Pulmonary artery endothelial cell (primary cell): ENCODE results near the gene C2orf42. TPM values are rescaled to one million over a fixed set of nuclear protein-coding genes. Genes with fewer than 3 reads are reported as not detected.
"Not testable (repeated sequence)": the region's sequence is repeated elsewhere in the genome, so short reads cannot be mapped to it uniquely, and the experiment has no call there.

Source experiments
- DNase-seq: peaks from one replicate; pipeline ENCODE4 v3.0.0-alpha.2; 2011; ENCODE audit warnings: low read depth, low spot score
- total RNA-seq: library from RNA; depleted of rRNA; stranded (reverse); fragments of >200 nt; gene quantifications from 2 replicates; pipeline ENCODE4 v1.2.3, GENCODE V29; 2014

The C2orf42 gene
- total RNA-seq, 1 donor from 2014 or later: 10.4 TPM

- DNase-seq: no peak
Measured at GRCh38 chr2:70173520-70173919, 17.3 kb downstream of the C2orf42 start.

GRCh38 chr2:70169654-70170245 lies 21.1 kb downstream of the C2orf42 start:
- not testable (repeated sequence) for DNase-seq

GRCh38 chr2:70161069-70161534 lies 29.7 kb downstream of the C2orf42 start:
- DNase-seq: no peak

GRCh38 chr2:70160545-70160944 lies 30.3 kb downstream of the C2orf42 start:
- no peak for DNase-seq

GRCh38 chr2:70149130-70149686 lies 41.6 kb downstream of the C2orf42 start:
- not testable (repeated sequence) for DNase-seq

- DNase-seq: not testable (repeated sequence)
Measured at GRCh38 chr2:70148211-70148760, 42.5 kb downstream of the C2orf42 start.

- no peak for DNase-seq
Measured at GRCh38 chr2:70145851-70146739, 44.7 kb downstream of the C2orf42 start.

GRCh38 chr2:70145144-70145490 lies 45.7 kb downstream of the C2orf42 start:
- no peak for DNase-seq

GRCh38 chr2:70144443-70145143 lies 46.2 kb downstream of the C2orf42 start:
- no peak for DNase-seq

- DNase-seq: no peak
Measured at GRCh38 chr2:70143314-70144150, 47.3 kb downstream of the C2orf42 start.

- peak; percentile 96 for DNase-seq
Measured at GRCh38 chr2:70142590-70143313, 48.1 kb downstream of the C2orf42 start.

GRCh38 chr2:70141902-70142589 lies 48.8 kb downstream of the C2orf42 start:
- DNase-seq: no peak

- no peak for DNase-seq
Measured at GRCh38 chr2:70141212-70141901, 49.5 kb downstream of the C2orf42 start.

GRCh38 chr2:70140791-70141211 lies 50.0 kb downstream of the C2orf42 start:
- DNase-seq: no peak

GRCh38 chr2:70134323-70134983 lies 56.4 kb downstream of the C2orf42 start:
- DNase-seq: not testable (repeated sequence)

- DNase-seq: no peak
Measured at GRCh38 chr2:70133491-70134322, 57.1 kb downstream of the C2orf42 start.

- no peak for DNase-seq
Measured at GRCh38 chr2:70133127-70133452, 57.7 kb downstream of the C2orf42 start.
